Natural killer cell (primary cell): ENCODE measurements around the gene NT5C1A. TPM values are rescaled to one million over a fixed set of nuclear protein-coding genes. Genes with fewer than 3 reads are reported as not detected.

ENCODE experiments used
- ATAC-seq, 3 donors: fragments of 150-1000 bp in 2 of 3; fragments of 200-7000 bp in 1 of 3; cut with Tn5 transposase; 1 replicate in 1 of 3; 2 replicates in 2 of 3; pipeline ENCODE4 v1.10.0; 2021; ENCODE audit warnings: mild to moderate bottlenecking in 2 of 3, moderate library complexity in 2 of 3
- DNase-seq, 2 donors: peaks; one replicate each; pipeline versions ENCODE4 v3.0.0 to v3.0.0-alpha.2; 2013 to 2021; ENCODE audit warnings: mixed read lengths in 1 of 2
- H3K27ac ChIP-seq: one replicate; pipeline ENCODE4 v1.5.1; 2013; ENCODE audit warnings: mild to moderate bottlenecking, low read length
- H3K27me3 ChIP-seq: one replicate; pipeline ENCODE4 v1.6.1; 2013; ENCODE audit warnings: low read length; ENCODE audit not compliant: control insufficient read depth, insufficient read depth
- H3K36me3 ChIP-seq: one replicate; pipeline ENCODE4 v1.6.1; 2013; ENCODE audit warnings: low read length; ENCODE audit not compliant: control insufficient read depth, insufficient read depth
- H3K4me1 ChIP-seq: one replicate; pipeline ENCODE4 v1.6.1; 2013; ENCODE audit warnings: low read length; ENCODE audit not compliant: control insufficient read depth, insufficient read depth
- H3K4me3 ChIP-seq: one replicate; pipeline ENCODE4 v1.5.1; 2013; ENCODE audit warnings: low read length
- H3K9me3 ChIP-seq: one replicate; pipeline ENCODE4 v1.6.1; 2013; ENCODE audit warnings: low read length; ENCODE audit not compliant: control insufficient read depth, insufficient read depth
- H3K27ac Mint-ChIP-seq, 2 donors: one replicate each; pipeline ENCODE4 v1.8.0; 2022; ENCODE audit warnings: mild to moderate bottlenecking in 2 of 2, mixed read lengths in 2 of 2, moderate library complexity in 1 of 2
- H3K27me3 Mint-ChIP-seq, 2 donors: one replicate each; pipeline ENCODE4 v1.8.0; 2022; ENCODE audit warnings: low read depth in 2 of 2, mixed read lengths in 2 of 2
- H3K36me3 Mint-ChIP-seq: one replicate; pipeline ENCODE4 v1.8.0; 2022; ENCODE audit warnings: mixed read lengths
- H3K4me1 Mint-ChIP-seq, 2 donors: one replicate each; pipeline ENCODE4 v1.8.0; 2022; ENCODE audit warnings: mixed read lengths in 2 of 2
- H3K4me3 Mint-ChIP-seq: one replicate; pipeline ENCODE4 v1.8.0; 2022; ENCODE audit warnings: mild to moderate bottlenecking, moderate library complexity, mixed read lengths
- H3K9me3 Mint-ChIP-seq, 2 donors: one replicate each; pipeline ENCODE4 v1.8.0; 2022; ENCODE audit warnings: mixed read lengths in 2 of 2
- CTCF ChIP-seq: fragments of 200-600 bp; IDR thresholded peaks from one replicate; pipeline ENCODE4 v1.8.0; 2022; ENCODE audit warnings: antibody characterized with exemption
- WGBS: methylation state at CpG from one replicate; pipeline ENCODE4 v1.1.7; 2013; ENCODE audit warnings: missing lambda C conversion rate; ENCODE audit not compliant: insufficient coverage; 5-methylcytosine and 5-hydroxymethylcytosine counted together
- intact Hi-C: fragments of 100-400 bp; cut with micrococcal nuclease; formaldehyde crosslinking; loops from one replicate; pipeline ENCODE4 v1.14.2; 2022
- total RNA-seq, 4 donors: library from RNA; stranded (reverse); fragments of 120-200 nt in 1 of 4; gene quantifications; one replicate each; pipeline versions ENCODE4 v1.2.3 to v1.2.4, GENCODE V29; 2013 to 2022

The NT5C1A gene
- total RNA-seq, 3 donors from 2014 or later (not counting 1 experiment from before 2014, with no cell fraction given), result not detected

GRCh38 chr1:39690225-39690624 lies 18.3 kb upstream of the NT5C1A start:
- no peaks in the 10 kb centered on the region for H3K9me3 Mint-ChIP-seq
- intact Hi-C loops, result no loop called here
- H3K27ac ChIP-seq, result no peak overlapping the region
- ATAC-seq (no peak), DNase-seq (no peak)
- H3K4me1 Mint-ChIP-seq, result peaks cover 7 to 14% of the 10 kb centered on the region in 2 donors
- no peak overlapping the region for H3K4me3 ChIP-seq
- H3K36me3 Mint-ChIP-seq, result no peaks in the 10 kb centered on the region
- TF ChIP-seq CTCF, result no peak
- peaks cover 34% of the 10 kb centered on the region for H3K27me3 ChIP-seq
- WGBS, result 32% methylated on average over 2 of the region's 2 CpGs
- H3K27ac Mint-ChIP-seq, result peak overlapping the region in 1 of 2 donors; percentile 69
- H3K9me3 ChIP-seq, result no peaks in the 10 kb centered on the region
- peaks cover 41 to 55% of the 10 kb centered on the region in 2 donors for H3K27me3 Mint-ChIP-seq
- peaks cover 25% of the 10 kb centered on the region for H3K4me1 ChIP-seq
- no peaks in the 10 kb centered on the region for H3K36me3 ChIP-seq
- peak overlapping the region; percentile 81 for H3K4me3 Mint-ChIP-seq

GRCh38 chr1:39689635-39690034 lies 17.7 kb upstream of the NT5C1A start:
- H3K27me3 ChIP-seq, result peaks cover 36% of the 10 kb centered on the region
- Mint-ChIP-seq H3K36me3 (no peaks in the 10 kb centered on the region), H3K9me3 (no peaks in the 10 kb centered on the region), H3K4me1 (peaks cover 11 to 19% of the 10 kb centered on the region in 2 donors), H3K4me3 (peak overlapping the region; percentile 58), H3K27ac (peak overlapping the region in 1 of 2 donors; percentile 69), H3K27me3 (peaks cover 41 to 55% of the 10 kb centered on the region in 2 donors)
- no peak overlapping the region for H3K27ac ChIP-seq
- DNase-seq (no peak), ATAC-seq (no peak)
- H3K4me3 ChIP-seq, result no peak overlapping the region
- no peaks in the 10 kb centered on the region for H3K36me3 ChIP-seq
- no peaks in the 10 kb centered on the region for H3K9me3 ChIP-seq
- intact Hi-C loops, result no loop called here
- no peak for TF ChIP-seq CTCF
- H3K4me1 ChIP-seq, result peaks cover 25% of the 10 kb centered on the region

- no peaks in the 10 kb centered on the region for H3K9me3 Mint-ChIP-seq
- no peak for DNase-seq
- H3K27me3 ChIP-seq, result peaks cover 40% of the 10 kb centered on the region
- H3K27ac Mint-ChIP-seq, result no peak overlapping the region
- peaks cover 29% of the 10 kb centered on the region for H3K4me1 ChIP-seq
- 85% methylated on average over 2 of the region's 2 CpGs for WGBS
- intact Hi-C loops, result no loop called here
- no peak overlapping the region for H3K27ac ChIP-seq
- H3K4me3 ChIP-seq, result no peak overlapping the region
- peaks cover 43 to 53% of the 10 kb centered on the region in 2 donors for H3K27me3 Mint-ChIP-seq
- no peak for TF ChIP-seq CTCF
- H3K4me1 Mint-ChIP-seq, result peaks cover 12 to 21% of the 10 kb centered on the region in 2 donors
- no peak overlapping the region for H3K4me3 Mint-ChIP-seq
- ATAC-seq, result no peak
- no peaks in the 10 kb centered on the region for H3K9me3 ChIP-seq
- H3K36me3 ChIP-seq, result no peaks in the 10 kb centered on the region
- no peaks in the 10 kb centered on the region for H3K36me3 Mint-ChIP-seq
These were observed 17.3 kb upstream of the NT5C1A start for GRCh38 chr1:39689214-39689613.

GRCh38 chr1:39688706-39689105 lies 16.8 kb upstream of the NT5C1A start:
- Histone ChIP-seq H3K27me3 (peaks cover 40% of the 10 kb centered on the region), H3K4me3 (no peak overlapping the region), H3K27ac (no peak overlapping the region), H3K4me1 (peaks cover 33% of the 10 kb centered on the region), H3K36me3 (no peaks in the 10 kb centered on the region), H3K9me3 (no peaks in the 10 kb centered on the region)
- WGBS, result 79% methylated on average over 3 of the region's 3 CpGs
- no peak for TF ChIP-seq CTCF
- peaks cover 40 to 50% of the 10 kb centered on the region in 2 donors for H3K27me3 Mint-ChIP-seq
- no peak overlapping the region for H3K4me3 Mint-ChIP-seq
- no peaks in the 10 kb centered on the region for H3K9me3 Mint-ChIP-seq
- H3K27ac Mint-ChIP-seq, result no peak overlapping the region
- intact Hi-C loops, result no loop called here
- peaks cover 12 to 21% of the 10 kb centered on the region in 2 donors for H3K4me1 Mint-ChIP-seq
- ATAC-seq, result no peak
- DNase-seq, result no peak
- H3K36me3 Mint-ChIP-seq, result no peaks in the 10 kb centered on the region
